ENCODE results near the gene C1QA.

DNA sequence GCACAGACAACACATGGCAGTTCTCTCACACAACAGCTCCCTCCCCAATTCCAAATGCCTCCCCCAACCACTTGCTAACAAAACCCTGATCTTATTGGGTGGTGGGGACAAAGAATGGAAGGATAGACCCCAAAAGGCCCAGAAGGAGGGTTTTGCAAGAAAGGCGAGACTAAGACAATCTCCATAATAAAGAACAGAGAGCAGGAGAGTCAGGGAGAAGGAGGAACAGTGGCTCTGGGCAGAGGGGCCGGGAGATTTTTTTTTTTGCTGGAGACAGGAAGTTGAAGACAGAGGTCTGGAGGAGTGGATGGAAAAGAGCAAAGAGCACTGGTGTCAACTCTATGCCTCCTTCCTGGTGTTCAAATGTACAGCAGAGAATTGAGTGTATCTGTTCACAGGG, 6.5 kb upstream of the C1QA start:
- TF ChIP-seq EZH2 (IDR thresholded peaks at IDR 0.05; ENCODE audit: low read length) = no peak
- TF ChIP-seq, protein P1, sequence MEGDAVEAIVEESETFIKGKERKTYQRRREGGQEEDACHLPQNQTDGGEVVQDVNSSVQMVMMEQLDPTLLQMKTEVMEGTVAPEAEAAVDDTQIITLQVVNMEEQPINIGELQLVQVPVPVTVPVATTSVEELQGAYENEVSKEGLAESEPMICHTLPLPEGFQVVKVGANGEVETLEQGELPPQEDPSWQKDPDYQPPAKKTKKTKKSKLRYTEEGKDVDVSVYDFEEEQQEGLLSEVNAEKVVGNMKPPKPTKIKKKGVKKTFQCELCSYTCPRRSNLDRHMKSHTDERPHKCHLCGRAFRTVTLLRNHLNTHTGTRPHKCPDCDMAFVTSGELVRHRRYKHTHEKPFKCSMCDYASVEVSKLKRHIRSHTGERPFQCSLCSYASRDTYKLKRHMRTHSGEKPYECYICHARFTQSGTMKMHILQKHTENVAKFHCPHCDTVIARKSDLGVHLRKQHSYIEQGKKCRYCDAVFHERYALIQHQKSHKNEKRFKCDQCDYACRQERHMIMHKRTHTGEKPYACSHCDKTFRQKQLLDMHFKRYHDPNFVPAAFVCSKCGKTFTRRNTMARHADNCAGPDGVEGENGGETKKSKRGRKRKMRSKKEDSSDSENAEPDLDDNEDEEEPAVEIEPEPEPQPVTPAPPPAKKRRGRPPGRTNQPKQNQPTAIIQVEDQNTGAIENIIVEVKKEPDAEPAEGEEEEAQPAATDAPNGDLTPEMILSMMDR (optimal IDR thresholded peaks at IDR 0.05 in 1 of 3, IDR thresholded peaks at IDR 0.05 in 1 of 3, conservative IDR thresholded peaks at IDR 0.05 in 1 of 3; ENCODE audit: extremely low read depth in 1 of 3, insufficient read depth in 2 of 3, low read length in 3 of 3) = no peak

All from keratinocyte (primary cell).